Astrocyte of the hippocampus (primary cell): ENCODE results near the gene ZSCAN18.

Experiments
- DNase-seq: peaks from one replicate; pipeline ENCODE4 v3.0.0; 2011; ENCODE audit warnings: low read depth, low spot score

Gene ZSCAN18

GRCh38 chr19:58086825-58087710, 11.0 kb downstream of the ZSCAN18 start:
- no peak for DNase-seq

- no peak for DNase-seq
Measured at GRCh38 chr19:58085348-58085875, 12.6 kb downstream of the ZSCAN18 start.

GRCh38 chr19:58084596-58085347, 13.3 kb downstream of the ZSCAN18 start:
- no peak for DNase-seq

- DNase-seq = no peak
Measured at GRCh38 chr19:58083021-58083420, 15.0 kb downstream of the ZSCAN18 start.

- DNase-seq = no peak
Measured at GRCh38 chr19:58079792-58080191, 18.2 kb downstream of the ZSCAN18 start.

GRCh38 chr19:58067240-58067912, 30.7 kb downstream of the ZSCAN18 start:
- no peak for DNase-seq

- DNase-seq = no peak
Measured at GRCh38 chr19:58063712-58064111, 34.3 kb downstream of the ZSCAN18 start.

- no peak for DNase-seq
Measured at GRCh38 chr19:58060231-58060630, 37.8 kb downstream of the ZSCAN18 start.

GRCh38 chr19:58059671-58060078, 38.4 kb downstream of the ZSCAN18 start:
- no peak for DNase-seq

- peak; percentile 95 for DNase-seq
Measured at GRCh38 chr19:58059003-58059670, 38.9 kb downstream of the ZSCAN18 start, which contains the start of gene ZNF135. ZNF135 (plus strand) TSS chr19:58059282; CDS start chr19:58060003, 721 bp downstream.

- no peak for DNase-seq
Measured at GRCh38 chr19:58058467-58058866, 39.6 kb downstream of the ZSCAN18 start.

- DNase-seq = no peak
Measured at GRCh38 chr19:58056861-58057260, 41.2 kb downstream of the ZSCAN18 start.

- no peak for DNase-seq
Measured at GRCh38 chr19:58056261-58056660, 41.8 kb downstream of the ZSCAN18 start.

GRCh38 chr19:58054901-58055874, 42.8 kb downstream of the ZSCAN18 start:
- peak; percentile 40 for DNase-seq

- no peak for DNase-seq
Measured at GRCh38 chr19:58053480-58054156, 44.4 kb downstream of the ZSCAN18 start.

GRCh38 chr19:58052256-58052655, 45.8 kb downstream of the ZSCAN18 start:
- DNase-seq = no peak

- DNase-seq = no peak
Measured at GRCh38 chr19:58047672-58048071, 50.4 kb downstream of the ZSCAN18 start.

GRCh38 chr19:58046856-58047255, 51.2 kb downstream of the ZSCAN18 start:
- DNase-seq = no peak

GRCh38 chr19:58045411-58046050, 52.5 kb downstream of the ZSCAN18 start:
- no peak for DNase-seq
